K562 (cell line): ENCODE measurements around the gene GLP1R.

Experiments
- CTCF ChIP-seq, 3 experiments: IDR thresholded peaks in 2 of 3; conservative IDR thresholded peaks in 1 of 3; 2 replicates each; pipeline ENCODE4 v1.5.1; 2011 to 2012; ENCODE audit warnings: low read length in 3 of 3, mild to moderate bottlenecking in 3 of 3, control low read depth in 2 of 3, improper control_type of control experiment in 1 of 3, inconsistent platforms in 1 of 3, low read depth in 1 of 3, mixed read lengths in 1 of 3, moderate library complexity in 1 of 3; ENCODE audit not compliant: insufficient read depth in 2 of 3
- DPF2 ChIP-seq: fragments of 450-650 bp; IDR thresholded peaks from 2 replicates; pipeline ENCODE4 v1.6.1; 2016
- KDM1A ChIP-seq, 2 experiments: fragments of 450-650 bp; IDR thresholded peaks; 2 replicates each; pipeline ENCODE4 v1.6.1; 2016; ENCODE audit warnings: mild to moderate bottlenecking in 2 of 2
- REST ChIP-seq, 2 experiments: fragments of 450-650 bp; formaldehyde crosslinking in 1 of 2; IDR thresholded peaks; 2 replicates each; pipeline versions ENCODE4 v1.4.0 to v1.6.1; 2014 to 2020; ENCODE audit warnings: mild to moderate bottlenecking in 2 of 2, borderline replicate concordance in 1 of 2, low read depth in 1 of 2
- USF2 ChIP-seq: sonication (generic); formaldehyde crosslinking; IDR thresholded peaks from 2 replicates; pipeline ENCODE4 v1.5.0; 2020; ENCODE audit warnings: missing genetic modification reagents
- ZFX ChIP-seq: sonication (generic); formaldehyde crosslinking; IDR thresholded peaks from 2 replicates; pipeline ENCODE4 v1.8.0; 2022; ENCODE audit warnings: mild to moderate bottlenecking, missing genetic modification reagents, moderate library complexity
- ZNF431 ChIP-seq: sonication (generic); formaldehyde crosslinking; IDR thresholded peaks from 2 replicates; pipeline ENCODE4 v1.8.0; 2022; ENCODE audit warnings: mild to moderate bottlenecking, missing genetic modification reagents

- no peak for TF ChIP-seq DPF2
- TF ChIP-seq USF2 (CRISPR knock-in tag), result no peak
- TF ChIP-seq REST (IDR thresholded peaks at IDR 0.05; ENCODE audit: borderline replicate concordance), result no peak
- no peak for TF ChIP-seq REST (CRISPR knock-in tag; IDR thresholded peaks at IDR 0.05; ENCODE audit: low read depth)
- TF ChIP-seq ZFX (CRISPR knock-in tag), result no peak
- TF ChIP-seq CTCF (IDR thresholded peaks at IDR 0.05 in 2 of 3, conservative IDR thresholded peaks at IDR 0.05 in 1 of 3; ENCODE audit: insufficient read depth in 2 of 3, low read depth in 1 of 3, low read length in 3 of 3), result no peak
- TF ChIP-seq KDM1A (IDR thresholded peaks at IDR 0.05), result no peak
- TF ChIP-seq ZNF431, result no peak
Observed at GRCh38 chr6:39076623-39077535, 28.3 kb downstream of the GLP1R start.
